Endometrial microvascular endothelial cells (primary cell): ENCODE results near the gene OGFOD3. TPM values are rescaled to one million over a fixed set of nuclear protein-coding genes. Genes with fewer than 3 reads are reported as not detected.

ENCODE experiments used
- in situ Hi-C: cut with HindIII; loops from 2 replicates; pipeline ENCODE4 v1.10.0; 2017; ENCODE audit warnings: low sequenced_read_pairs, low pct_unique_long_range_greater_than_20kb; ENCODE audit errors: inconsistent ontology term
- total RNA-seq: library from RNA; depleted of rRNA; stranded (reverse); fragments of >200 nt; gene quantifications from one replicate; pipeline ENCODE4 v1.2.3, GENCODE V29; 2015; ENCODE audit errors: inconsistent ontology term

The OGFOD3 gene
- total RNA-seq, 1 donor from 2014 or later = 33.4 TPM

DNA sequence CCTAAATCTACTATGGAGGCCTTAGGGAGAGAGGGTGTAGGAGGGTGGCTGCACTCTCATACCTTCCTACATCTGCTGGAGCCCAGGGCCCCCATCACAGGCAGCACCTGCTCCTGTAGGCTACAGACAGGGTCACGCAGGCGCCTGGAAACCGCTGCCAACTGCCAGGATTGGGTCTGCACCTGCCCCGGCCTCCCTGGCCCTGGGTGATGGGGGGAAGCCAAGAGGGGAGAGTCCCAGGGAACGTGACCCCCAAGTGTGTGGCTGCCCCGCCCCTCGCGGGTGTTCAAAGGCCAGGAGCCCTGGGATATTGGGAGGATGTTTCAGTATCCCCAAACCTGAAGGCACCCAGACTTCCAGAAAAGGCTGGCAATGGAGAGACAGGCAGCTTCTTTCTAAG is 64.9 kb downstream of the OGFOD3 start:
- in situ Hi-C loops = no loop called here

DNA sequence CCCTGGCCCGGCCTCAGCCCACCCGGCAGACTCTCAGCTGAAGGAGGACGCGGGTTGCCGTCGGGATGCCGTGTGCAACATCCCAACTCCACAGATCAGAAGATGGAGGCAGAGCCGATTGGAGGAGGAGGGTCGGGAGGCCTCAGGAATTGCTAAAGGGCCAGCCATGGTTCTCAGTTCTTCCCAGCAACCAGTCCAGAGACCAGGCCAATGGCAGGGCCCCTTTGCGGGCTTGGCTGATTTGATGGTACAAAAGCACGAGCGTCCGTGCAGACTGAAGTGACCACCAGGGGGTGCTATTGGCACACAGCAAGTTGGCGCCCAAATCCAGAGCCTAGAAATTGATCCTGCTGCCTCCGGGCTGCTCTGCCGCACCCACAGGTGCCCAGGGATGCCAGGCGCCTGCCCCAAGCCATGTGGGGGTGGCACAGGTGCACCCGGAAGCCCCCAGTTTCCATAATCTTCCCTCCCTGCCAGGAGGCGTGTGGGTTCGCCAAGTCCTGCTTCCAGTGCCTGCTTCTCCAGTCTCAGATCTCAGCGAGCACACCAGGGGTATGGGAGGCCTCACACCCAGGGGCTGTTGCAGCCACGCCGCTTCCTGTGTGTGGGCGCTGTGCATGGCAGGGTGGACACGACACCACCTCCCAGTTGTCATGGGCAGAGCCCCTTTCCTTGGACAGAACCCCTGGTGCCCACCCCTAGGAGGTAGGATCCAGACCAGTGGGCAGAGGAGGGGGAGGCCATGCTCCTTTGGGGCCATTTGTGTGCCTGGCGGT is 66.5 kb downstream of the OGFOD3 start:
- in situ Hi-C loops = no loop called here

- in situ Hi-C loops = no loop called here
These were observed 67.1 kb downstream of the OGFOD3 start for GRCh38 chr17:82351254-82351712.

- in situ Hi-C loops = no loop called here
These were observed 68.0 kb downstream of the OGFOD3 start for GRCh38 chr17:82350182-82351030.

GRCh38 chr17:82349287-82349701 is 69.1 kb downstream of the OGFOD3 start:
- in situ Hi-C loops = loop anchor here (25.0 kb wide), 2 partner anchors 88 to 188 kb away; no protein-coding TSS in a partner anchor

DNA sequence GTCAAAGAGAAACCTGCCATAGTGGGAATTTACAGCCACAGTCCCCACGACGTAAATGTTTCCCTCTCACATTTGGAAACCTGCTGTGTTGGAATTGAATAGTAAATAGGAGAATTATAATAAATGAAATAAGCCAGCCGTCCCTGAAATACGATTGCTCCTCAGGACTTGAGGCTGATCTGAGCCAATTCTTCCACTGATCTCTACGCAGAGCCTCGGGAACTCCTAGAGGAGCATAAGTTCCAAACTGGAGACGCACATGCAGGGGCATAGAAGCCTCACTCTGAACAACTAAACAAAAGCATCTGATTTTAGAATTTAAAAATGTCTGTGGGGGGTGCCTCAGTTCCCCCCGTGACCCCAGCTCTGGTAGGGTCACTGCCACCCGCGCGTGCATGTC is 69.5 kb downstream of the OGFOD3 start:
- in situ Hi-C loops = loop anchor here (25.0 kb wide), 2 partner anchors 88 to 188 kb away; no protein-coding TSS in a partner anchor

DNA sequence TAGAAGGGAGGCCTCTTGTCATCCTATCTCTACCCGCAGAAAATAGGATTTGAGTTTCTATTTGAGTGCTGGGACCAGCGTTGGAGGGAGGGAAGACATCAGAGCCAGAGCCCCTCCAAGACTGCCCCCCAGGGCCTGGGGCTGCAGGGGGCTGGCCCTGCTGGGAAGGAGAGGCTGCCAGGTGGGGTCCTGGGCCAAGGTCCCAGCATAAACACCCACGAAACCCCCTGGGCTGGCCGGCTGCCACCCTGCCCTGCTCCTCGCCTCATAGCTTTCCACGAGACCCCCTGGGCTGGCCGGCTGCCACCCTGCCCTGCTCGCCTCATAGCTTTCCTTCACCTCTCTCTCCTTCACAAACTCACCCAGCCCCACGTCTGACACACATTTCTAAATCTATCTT is 70.0 kb downstream of the OGFOD3 start:
- in situ Hi-C loops = loop anchor here (25.0 kb wide), 2 partner anchors 89 to 189 kb away; no protein-coding TSS in a partner anchor

GRCh38 chr17:82347994-82348393 is 70.4 kb downstream of the OGFOD3 start:
- in situ Hi-C loops = loop anchor here (25.0 kb wide), 2 partner anchors 89 to 189 kb away; no protein-coding TSS in a partner anchor

- in situ Hi-C loops = loop anchor here (25.0 kb wide), 2 partner anchors 91 to 191 kb away; no protein-coding TSS in a partner anchor
These were observed 71.8 kb downstream of the OGFOD3 start for GRCh38 chr17:82346342-82347300.

GRCh38 chr17:82345151-82345976 is 73.0 kb downstream of the OGFOD3 start:
- in situ Hi-C loops = loop anchor here (25.0 kb wide), 2 partner anchors 92 to 192 kb away; no protein-coding TSS in a partner anchor

GRCh38 chr17:82344175-82344907 is 74.0 kb downstream of the OGFOD3 start:
- in situ Hi-C loops = loop anchor here (25.0 kb wide), 2 partner anchors 93 to 193 kb away; no protein-coding TSS in a partner anchor

GRCh38 chr17:82343560-82343959 is 74.8 kb downstream of the OGFOD3 start:
- in situ Hi-C loops = loop anchor here (25.0 kb wide), 2 partner anchors 94 to 194 kb away; no protein-coding TSS in a partner anchor

GRCh38 chr17:82342361-82343079 is 75.9 kb downstream of the OGFOD3 start:
- in situ Hi-C loops = loop anchor here (25.0 kb wide), 2 partner anchors 95 to 195 kb away; no protein-coding TSS in a partner anchor

DNA sequence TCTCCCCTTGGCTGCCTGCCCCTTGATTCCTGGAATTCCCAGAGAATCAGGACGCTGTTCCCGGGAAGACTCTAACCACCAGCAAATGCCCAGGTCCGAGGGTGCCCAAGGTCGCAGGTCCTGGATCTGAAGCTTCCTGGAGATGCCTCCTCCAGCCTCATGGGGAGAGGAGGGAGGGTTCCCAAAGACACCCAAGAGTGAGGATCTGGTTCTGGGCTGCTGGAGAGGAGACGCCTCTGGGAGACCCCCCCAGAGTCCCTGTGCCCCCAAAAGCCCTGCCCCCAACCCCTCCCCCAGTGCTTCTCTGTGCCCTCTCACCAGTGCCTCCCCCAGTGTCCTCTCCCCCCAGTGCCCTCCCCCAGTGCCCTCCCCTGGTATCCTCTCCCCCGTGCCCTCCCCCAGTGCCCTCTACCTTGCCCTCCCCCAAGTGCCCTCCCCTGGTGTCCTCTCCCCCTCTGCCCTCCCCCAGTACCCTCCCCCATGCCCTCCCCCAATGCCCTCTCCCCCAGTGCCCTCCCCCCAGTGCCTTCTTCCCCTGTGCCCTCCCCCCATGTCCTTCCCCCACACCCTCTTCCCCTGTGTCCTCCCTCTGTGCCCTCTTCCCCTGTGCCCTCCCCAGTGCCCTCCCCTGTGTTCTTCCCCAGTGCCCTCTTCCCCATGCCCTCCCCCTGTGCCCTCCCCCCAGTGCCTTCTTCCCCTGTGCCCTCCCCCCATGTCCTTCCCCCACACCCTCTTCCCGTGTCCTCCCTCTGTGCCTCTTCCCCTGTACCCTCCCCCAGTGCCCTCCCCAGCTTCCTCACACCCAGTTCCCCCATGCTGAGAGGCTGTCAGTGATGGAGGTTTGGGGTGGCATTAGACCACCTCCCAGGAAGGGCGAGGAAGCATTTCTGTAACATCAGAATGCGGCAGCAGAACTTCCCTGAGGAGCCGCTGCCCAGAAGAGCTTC is 78.5 kb downstream of the OGFOD3 start:
- in situ Hi-C loops = loop anchor here (25.0 kb wide), 2 partner anchors 97 to 197 kb away; no protein-coding TSS in a partner anchor
